ENCODE measurements around the gene MICAL3.

MICAL3 gene

GRCh38 chr22:17754233-17754925, 270.0 kb downstream of the MICAL3 start:
- H3K79me2 ChIP-seq (ENCODE audit: low read length), result peaks cover 98% of the 10 kb centered on the region
- no peak overlapping the region for H3K9ac ChIP-seq (ENCODE audit: low read length)
- peaks cover 50% of the 10 kb centered on the region for H3K36me3 ChIP-seq (replicated peaks; ENCODE audit: low read depth, low read length)

GRCh38 chr22:17753401-17753989, 270.9 kb downstream of the MICAL3 start:
- Histone ChIP-seq H3K36me3 (replicated peaks; ENCODE audit: low read depth, low read length) (peaks cover 55% of the 10 kb centered on the region), H3K4me2 (ENCODE audit: low read length) (no peak overlapping the region), H3K9me3 (ENCODE audit: insufficient read depth, low read length) (no peaks in the 10 kb centered on the region), H3K4me3 (ENCODE audit: low read length) (no peak overlapping the region), H3K9ac (ENCODE audit: low read length) (no peak overlapping the region), H3K27ac (ENCODE audit: low read length) (no peak overlapping the region), H3K27me3 (ENCODE audit: low read depth, low read length) (no peaks in the 10 kb centered on the region), H4K20me1 (ENCODE audit: insufficient read depth, low read length) (peaks cover 84% of the 10 kb centered on the region), H2AFZ (ENCODE audit: low read depth, low read length) (no peak overlapping the region), H3K4me1 (ENCODE audit: low read length) (no peaks in the 10 kb centered on the region), H3K79me2 (ENCODE audit: low read length) (peaks cover 98% of the 10 kb centered on the region)
- TF ChIP-seq CTCF (IDR thresholded peaks at IDR 0.05; ENCODE audit: low read depth, low read length), result no peak
- no peak for TF ChIP-seq EZH2phosphoT487 (IDR thresholded peaks at IDR 0.05; ENCODE audit: low read depth)

More at GRCh38 chr22:17754233-17754925, 270.0 kb downstream of the MICAL3 start:
- no peaks in the 10 kb centered on the region for H3K4me1 ChIP-seq (ENCODE audit: low read length)
- TF ChIP-seq EZH2phosphoT487 (IDR thresholded peaks at IDR 0.05; ENCODE audit: low read depth) (no peak), CTCF (IDR thresholded peaks at IDR 0.05; ENCODE audit: low read depth, low read length) (peak; percentile 41)
- H3K9me3 ChIP-seq (ENCODE audit: insufficient read depth, low read length), result no peaks in the 10 kb centered on the region
- H3K4me3 ChIP-seq (ENCODE audit: low read length), result no peak overlapping the region
- H3K27ac ChIP-seq (ENCODE audit: low read length), result no peak overlapping the region
- no peak overlapping the region for H3K4me2 ChIP-seq (ENCODE audit: low read length)
- no peaks in the 10 kb centered on the region for H3K27me3 ChIP-seq (ENCODE audit: low read depth, low read length)
- no peak overlapping the region for H2AFZ ChIP-seq (ENCODE audit: low read depth, low read length)
- H4K20me1 ChIP-seq (ENCODE audit: insufficient read depth, low read length), result peaks cover 82% of the 10 kb centered on the region

GRCh38 chr22:17751596-17751995, 272.8 kb downstream of the MICAL3 start:
- Histone ChIP-seq H3K4me2 (ENCODE audit: low read length) (no peak overlapping the region), H2AFZ (ENCODE audit: low read depth, low read length) (no peak overlapping the region), H4K20me1 (ENCODE audit: insufficient read depth, low read length) (peaks cover 78% of the 10 kb centered on the region), H3K79me2 (ENCODE audit: low read length) (peaks cover 97% of the 10 kb centered on the region), H3K9me3 (ENCODE audit: insufficient read depth, low read length) (no peaks in the 10 kb centered on the region), H3K4me1 (ENCODE audit: low read length) (no peaks in the 10 kb centered on the region), H3K9ac (ENCODE audit: low read length) (no peak overlapping the region), H3K27ac (ENCODE audit: low read length) (no peak overlapping the region), H3K36me3 (replicated peaks; ENCODE audit: low read depth, low read length) (peaks cover 44% of the 10 kb centered on the region), H3K27me3 (ENCODE audit: low read depth, low read length) (no peaks in the 10 kb centered on the region), H3K4me3 (ENCODE audit: low read length) (no peak overlapping the region)
- no peak for TF ChIP-seq EZH2phosphoT487 (IDR thresholded peaks at IDR 0.05; ENCODE audit: low read depth)
- TF ChIP-seq CTCF (IDR thresholded peaks at IDR 0.05; ENCODE audit: low read depth, low read length), result no peak

- no peak overlapping the region for H3K4me3 ChIP-seq (ENCODE audit: low read length)
- H3K27me3 ChIP-seq (ENCODE audit: low read depth, low read length), result no peaks in the 10 kb centered on the region
- H2AFZ ChIP-seq (ENCODE audit: low read depth, low read length), result no peak overlapping the region
- no peak overlapping the region for H3K27ac ChIP-seq (ENCODE audit: low read length)
- no peaks in the 10 kb centered on the region for H3K9me3 ChIP-seq (ENCODE audit: insufficient read depth, low read length)
- no peak overlapping the region for H3K9ac ChIP-seq (ENCODE audit: low read length)
- peaks cover 74% of the 10 kb centered on the region for H4K20me1 ChIP-seq (ENCODE audit: insufficient read depth, low read length)
- peaks cover 97% of the 10 kb centered on the region for H3K79me2 ChIP-seq (ENCODE audit: low read length)
- no peaks in the 10 kb centered on the region for H3K4me1 ChIP-seq (ENCODE audit: low read length)
- no peak for TF ChIP-seq EZH2phosphoT487 (IDR thresholded peaks at IDR 0.05; ENCODE audit: low read depth)
- no peak for TF ChIP-seq CTCF (IDR thresholded peaks at IDR 0.05; ENCODE audit: low read depth, low read length)
- H3K4me2 ChIP-seq (ENCODE audit: low read length), result no peak overlapping the region
- peaks cover 43% of the 10 kb centered on the region for H3K36me3 ChIP-seq (replicated peaks; ENCODE audit: low read depth, low read length)
These were observed 274.6 kb downstream of the MICAL3 start for GRCh38 chr22:17749605-17750395.

Measured in OCI-LY3 (cell line).